Measurements from ENCODE around the gene SCGB1D1.
"Not testable (repeated sequence)": the region's sequence is repeated elsewhere in the genome, so short reads cannot be mapped to it uniquely, and the experiment has no call there.

Gene SCGB1D1

GRCh38 chr11:62169448-62169847 is 20.6 kb upstream of the SCGB1D1 start:
- no peak for DNase-seq

GRCh38 chr11:62169935-62170334 is 20.1 kb upstream of the SCGB1D1 start:
- DNase-seq = no peak

- peak; percentile 41 for DNase-seq
Observed at GRCh38 chr11:62171261-62171723, 18.7 kb upstream of the SCGB1D1 start.

- no peak for DNase-seq
Observed at GRCh38 chr11:62172294-62172693, 17.7 kb upstream of the SCGB1D1 start.

GRCh38 chr11:62176766-62177165 is 13.2 kb upstream of the SCGB1D1 start:
- DNase-seq = no peak

- DNase-seq = no peak
Observed at GRCh38 chr11:62179995-62180394, 10.0 kb upstream of the SCGB1D1 start.

GRCh38 chr11:62181097-62181496 is 8.9 kb upstream of the SCGB1D1 start:
- no peak for DNase-seq

- no peak for DNase-seq
Observed at GRCh38 chr11:62182147-62182891, 7.7 kb upstream of the SCGB1D1 start.

GRCh38 chr11:62186195-62186594 is 3.8 kb upstream of the SCGB1D1 start:
- DNase-seq = no peak

GRCh38 chr11:62193952-62194351 is 3.9 kb downstream of the SCGB1D1 start:
- DNase-seq = no peak

- DNase-seq = not testable (repeated sequence)
Observed at GRCh38 chr11:62195010-62195409, 5.0 kb downstream of the SCGB1D1 start.

GRCh38 chr11:62195945-62196344 is 5.9 kb downstream of the SCGB1D1 start:
- DNase-seq = no peak

- not testable (repeated sequence) for DNase-seq
Observed at GRCh38 chr11:62197400-62197799, 7.4 kb downstream of the SCGB1D1 start.

- no peak for DNase-seq
Observed at GRCh38 chr11:62201376-62201775, 11.4 kb downstream of the SCGB1D1 start.

GRCh38 chr11:62202910-62203309 is 12.9 kb downstream of the SCGB1D1 start:
- DNase-seq = no peak

GRCh38 chr11:62204430-62204829 is 14.4 kb downstream of the SCGB1D1 start:
- no peak for DNase-seq

- no peak for DNase-seq
Observed at GRCh38 chr11:62205441-62205840, 15.4 kb downstream of the SCGB1D1 start.

GRCh38 chr11:62206276-62207066 is 16.5 kb downstream of the SCGB1D1 start:
- not testable (repeated sequence) for DNase-seq

- no peak for DNase-seq
Observed at GRCh38 chr11:62208785-62209144, 18.7 kb downstream of the SCGB1D1 start.

GRCh38 chr11:62217191-62217748 is 27.3 kb downstream of the SCGB1D1 start:
- DNase-seq = no peak

- DNase-seq = no peak
Observed at GRCh38 chr11:62221498-62221897, 31.5 kb downstream of the SCGB1D1 start.

GRCh38 chr11:62223095-62223494 is 33.1 kb downstream of the SCGB1D1 start:
- no peak for DNase-seq

- no peak for DNase-seq
Observed at GRCh38 chr11:62233730-62234129, 43.7 kb downstream of the SCGB1D1 start.

GRCh38 chr11:62236187-62236586 is 46.2 kb downstream of the SCGB1D1 start:
- no peak for DNase-seq

All from CD4-positive, alpha-beta T cell treated with Interferon gamma for 1 hour (primary cell).